ENCODE measurements around the gene CFDP1.

The CFDP1 gene

DNA sequence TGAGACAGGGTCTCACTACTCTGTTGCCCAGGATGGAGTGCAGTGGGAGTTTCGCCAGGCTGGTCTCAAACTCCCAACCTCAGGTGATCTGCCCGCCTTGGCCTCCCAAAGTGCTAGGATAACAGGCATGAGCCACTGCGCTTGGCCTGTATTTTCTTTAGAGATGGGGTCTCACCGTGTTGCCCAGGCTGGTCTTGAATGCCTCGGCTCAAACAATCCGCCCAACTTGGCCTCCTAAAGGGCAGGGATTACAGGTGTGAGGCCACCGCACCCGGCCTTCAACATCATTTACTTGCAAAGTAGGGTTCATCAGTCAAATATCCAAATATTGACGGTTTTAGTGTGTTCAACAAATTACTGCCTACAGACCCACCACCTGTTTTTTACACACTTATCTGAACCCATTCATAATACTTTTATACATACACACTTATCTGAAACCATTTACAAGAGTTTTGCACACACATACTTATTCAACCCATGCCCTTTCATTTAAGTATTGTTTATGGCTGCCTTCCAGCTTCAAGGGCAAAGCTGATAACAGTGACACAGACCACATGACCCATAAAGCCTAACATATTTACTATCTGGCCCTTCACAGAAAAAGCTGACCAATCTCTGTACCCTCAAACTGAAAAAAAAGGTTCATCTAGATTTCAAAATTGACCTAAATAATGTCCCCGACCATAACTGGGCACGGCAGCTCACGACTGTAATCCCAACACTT is 19.3 kb upstream of the CFDP1 start:
- H3K4me2 ChIP-seq (ENCODE audit: low read depth, low read length, poor library complexity, severe bottlenecking), result no peak overlapping the region
- H4K20me1 ChIP-seq (ENCODE audit: insufficient read depth, low read length, poor library complexity, severe bottlenecking), result peaks cover 27% of the 10 kb centered on the region
- no peaks in the 10 kb centered on the region for H3K27me3 ChIP-seq (ENCODE audit: insufficient read depth, low read length, poor library complexity, severe bottlenecking)
- H3K79me2 ChIP-seq (ENCODE audit: insufficient read depth, low read length), result peaks cover 62% of the 10 kb centered on the region
- peaks cover 25% of the 10 kb centered on the region; the same call in 1 of the 2 replicates for H3K36me3 ChIP-seq (ENCODE audit: insufficient read depth, low read length)
- H2AFZ ChIP-seq (ENCODE audit: low read length), result no peak overlapping the region
- H3K4me3 ChIP-seq (ENCODE audit: low read length, poor library complexity, severe bottlenecking), result no peak overlapping the region
- no peak overlapping the region for H3K9ac ChIP-seq (ENCODE audit: low read depth, low read length, poor library complexity, severe bottlenecking)
- no peaks in the 10 kb centered on the region for H3F3A ChIP-seq (ENCODE audit: low read depth)
- H3K4me1 ChIP-seq (ENCODE audit: insufficient read depth, low read length, poor library complexity, severe bottlenecking), result peaks cover 8% of the 10 kb centered on the region
- no peaks in the 10 kb centered on the region for H3K9me2 ChIP-seq (replicated peaks; ENCODE audit: low read depth, low read length)
- TF ChIP-seq EZH2phosphoT487 (IDR thresholded peaks at IDR 0.05; ENCODE audit: borderline replicate concordance), result no peak
- TF ChIP-seq, protein P1, sequence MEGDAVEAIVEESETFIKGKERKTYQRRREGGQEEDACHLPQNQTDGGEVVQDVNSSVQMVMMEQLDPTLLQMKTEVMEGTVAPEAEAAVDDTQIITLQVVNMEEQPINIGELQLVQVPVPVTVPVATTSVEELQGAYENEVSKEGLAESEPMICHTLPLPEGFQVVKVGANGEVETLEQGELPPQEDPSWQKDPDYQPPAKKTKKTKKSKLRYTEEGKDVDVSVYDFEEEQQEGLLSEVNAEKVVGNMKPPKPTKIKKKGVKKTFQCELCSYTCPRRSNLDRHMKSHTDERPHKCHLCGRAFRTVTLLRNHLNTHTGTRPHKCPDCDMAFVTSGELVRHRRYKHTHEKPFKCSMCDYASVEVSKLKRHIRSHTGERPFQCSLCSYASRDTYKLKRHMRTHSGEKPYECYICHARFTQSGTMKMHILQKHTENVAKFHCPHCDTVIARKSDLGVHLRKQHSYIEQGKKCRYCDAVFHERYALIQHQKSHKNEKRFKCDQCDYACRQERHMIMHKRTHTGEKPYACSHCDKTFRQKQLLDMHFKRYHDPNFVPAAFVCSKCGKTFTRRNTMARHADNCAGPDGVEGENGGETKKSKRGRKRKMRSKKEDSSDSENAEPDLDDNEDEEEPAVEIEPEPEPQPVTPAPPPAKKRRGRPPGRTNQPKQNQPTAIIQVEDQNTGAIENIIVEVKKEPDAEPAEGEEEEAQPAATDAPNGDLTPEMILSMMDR (conservative IDR thresholded peaks at IDR 0.05; ENCODE audit: low read length), result no peak
- H3K9me3 ChIP-seq (ENCODE audit: insufficient read depth, low read depth, low read length), result no peaks in the 10 kb centered on the region

DNA sequence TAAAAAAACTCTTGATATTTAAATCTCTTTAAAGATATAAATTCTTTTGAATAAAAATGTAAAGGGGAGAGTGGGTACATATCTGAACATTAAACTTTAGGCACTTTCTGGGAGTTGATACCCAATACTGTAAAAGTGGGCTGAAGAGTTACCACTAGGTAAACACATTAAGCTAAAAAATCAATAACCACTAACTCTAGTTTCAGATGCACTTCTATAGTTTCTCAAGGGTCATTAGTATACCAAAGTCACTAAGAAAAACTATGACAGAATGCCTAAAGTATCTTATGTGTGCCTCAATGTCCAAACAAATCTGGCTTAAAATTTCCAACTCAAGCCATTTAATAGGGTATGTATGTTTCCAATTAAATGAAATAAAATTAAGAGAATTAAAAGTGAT is 13.1 kb upstream of the CFDP1 start:
- H3K9ac ChIP-seq (ENCODE audit: low read depth, low read length, poor library complexity, severe bottlenecking), result no peak overlapping the region

DNA sequence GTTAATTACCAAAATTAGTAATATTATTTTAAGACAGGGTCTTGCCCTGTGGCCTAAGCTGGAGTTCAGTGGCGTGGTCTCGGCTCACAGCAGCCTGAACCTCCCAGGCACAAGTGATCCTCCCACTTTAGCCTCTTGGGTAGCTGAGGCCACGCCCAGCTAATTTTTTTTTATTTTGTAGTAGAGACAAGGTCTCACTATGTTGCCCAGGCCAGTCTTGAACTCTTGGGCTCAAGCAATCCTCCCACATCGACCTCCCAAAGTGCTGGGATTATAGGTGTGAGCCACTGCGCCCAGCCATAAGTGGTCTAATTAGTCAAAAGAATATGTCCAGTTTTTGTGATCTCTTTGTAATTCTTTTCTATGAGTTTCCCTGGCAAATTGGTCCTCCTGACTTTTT is 12.0 kb upstream of the CFDP1 start:
- Histone ChIP-seq H3K4me2 (ENCODE audit: low read depth, low read length, poor library complexity, severe bottlenecking) (no peak overlapping the region), H3K9ac (ENCODE audit: low read depth, low read length, poor library complexity, severe bottlenecking) (no peak overlapping the region), H3K36me3 (ENCODE audit: insufficient read depth, low read length) (peaks cover 31% of the 10 kb centered on the region; the same call in 1 of the 2 replicates), H2AFZ (ENCODE audit: low read length) (no peak overlapping the region), H3K27me3 (ENCODE audit: insufficient read depth, low read length, poor library complexity, severe bottlenecking) (no peaks in the 10 kb centered on the region), H3K9me2 (replicated peaks; ENCODE audit: low read depth, low read length) (no peaks in the 10 kb centered on the region), H3K9me3 (ENCODE audit: insufficient read depth, low read depth, low read length) (no peaks in the 10 kb centered on the region), H3F3A (ENCODE audit: low read depth) (peaks cover 5% of the 10 kb centered on the region; the same call in 1 of the 2 replicates), H3K79me2 (ENCODE audit: insufficient read depth, low read length) (no peaks in the 10 kb centered on the region), H3K4me1 (ENCODE audit: insufficient read depth, low read length, poor library complexity, severe bottlenecking) (no peaks in the 10 kb centered on the region), H4K20me1 (ENCODE audit: insufficient read depth, low read length, poor library complexity, severe bottlenecking) (peaks cover 4% of the 10 kb centered on the region), H3K4me3 (ENCODE audit: low read length, poor library complexity, severe bottlenecking) (no peak overlapping the region)
- no peak for TF ChIP-seq EZH2phosphoT487 (IDR thresholded peaks at IDR 0.05; ENCODE audit: borderline replicate concordance)
- TF ChIP-seq, protein P1 (conservative IDR thresholded peaks at IDR 0.05; ENCODE audit: low read length), result no peak

More for the DNA sequence above, 13.1 kb upstream of the CFDP1 start:
- Histone ChIP-seq H3K4me1 (ENCODE audit: insufficient read depth, low read length, poor library complexity, severe bottlenecking) (no peaks in the 10 kb centered on the region), H4K20me1 (ENCODE audit: insufficient read depth, low read length, poor library complexity, severe bottlenecking) (peaks cover 4% of the 10 kb centered on the region), H3K79me2 (ENCODE audit: insufficient read depth, low read length) (peaks cover 7% of the 10 kb centered on the region; the same call in 1 of the 2 replicates), H3K4me3 (ENCODE audit: low read length, poor library complexity, severe bottlenecking) (no peak overlapping the region), H3K4me2 (ENCODE audit: low read depth, low read length, poor library complexity, severe bottlenecking) (no peak overlapping the region), H2AFZ (ENCODE audit: low read length) (no peak overlapping the region), H3K9me3 (ENCODE audit: insufficient read depth, low read depth, low read length) (no peaks in the 10 kb centered on the region), H3K9me2 (replicated peaks; ENCODE audit: low read depth, low read length) (no peaks in the 10 kb centered on the region), H3K36me3 (ENCODE audit: insufficient read depth, low read length) (peaks cover 42% of the 10 kb centered on the region; the same call in 1 of the 2 replicates), H3F3A (ENCODE audit: low read depth) (peaks cover 5% of the 10 kb centered on the region; the same call in 1 of the 2 replicates), H3K27me3 (ENCODE audit: insufficient read depth, low read length, poor library complexity, severe bottlenecking) (no peaks in the 10 kb centered on the region)
- TF ChIP-seq, protein P1 (conservative IDR thresholded peaks at IDR 0.05; ENCODE audit: low read length), result no peak
- TF ChIP-seq EZH2phosphoT487 (IDR thresholded peaks at IDR 0.05; ENCODE audit: borderline replicate concordance), result no peak

Measured in Loucy (cell line).